KBM-7 (cell line): ENCODE results near the gene GLYATL1B.
A peak's percentile ranks its signal among the peaks of the same experiment; 100 is the strongest.

Experiments used
- DNase-seq: peaks from one replicate; pipeline ENCODE4 v3.0.0-alpha.2; 2015
- in situ Hi-C: fragments of 300-500 bp; cut with MboI; formaldehyde crosslinking; loops from 2 replicates; pipeline ENCODE4 v1.14.3; 2020; ENCODE audit warnings: low sequenced_read_pairs, low pct_unique_long_range_greater_than_20kb, mixed read lengths

The GLYATL1B gene

DNA sequence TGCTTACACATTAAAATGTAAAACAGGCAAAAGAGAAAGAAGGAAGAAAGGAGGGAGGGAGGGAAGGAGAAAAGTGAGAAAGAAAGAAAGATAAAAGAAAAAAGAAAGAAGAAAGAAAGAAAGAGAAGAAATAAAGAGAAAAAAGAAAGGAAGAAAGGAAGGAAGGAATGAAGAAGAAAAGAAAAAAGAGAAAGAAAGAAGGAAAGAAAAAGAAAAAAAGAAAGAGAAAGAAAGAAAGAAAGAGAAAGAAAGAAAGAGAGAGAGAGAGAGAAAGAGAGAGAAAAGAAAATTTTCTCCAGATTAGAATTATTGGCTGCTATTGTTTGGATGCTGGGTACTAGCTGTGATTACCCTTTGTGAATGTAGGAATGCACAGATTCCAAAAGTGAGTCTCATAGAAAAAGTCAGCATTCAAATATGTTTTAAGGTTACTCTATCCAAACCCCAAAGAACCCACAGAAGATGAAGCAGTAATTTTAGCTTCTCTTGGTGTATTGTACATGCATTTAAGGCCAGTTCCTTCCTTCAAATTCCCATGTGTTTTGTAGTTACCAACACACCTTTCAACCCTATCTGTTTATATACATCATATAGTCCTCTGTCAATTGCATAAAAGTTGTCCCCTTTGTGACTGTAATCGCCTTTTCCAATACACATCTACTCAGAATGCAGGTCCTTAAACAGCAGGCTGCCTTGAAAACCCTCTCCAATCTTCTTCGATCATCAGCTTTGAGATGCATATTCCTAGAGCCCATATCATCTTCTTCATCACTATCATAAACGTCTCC is 55.8 kb downstream of the GLYATL1B start:
- in situ Hi-C loops, result no loop called here
- DNase-seq, result no peak

DNA sequence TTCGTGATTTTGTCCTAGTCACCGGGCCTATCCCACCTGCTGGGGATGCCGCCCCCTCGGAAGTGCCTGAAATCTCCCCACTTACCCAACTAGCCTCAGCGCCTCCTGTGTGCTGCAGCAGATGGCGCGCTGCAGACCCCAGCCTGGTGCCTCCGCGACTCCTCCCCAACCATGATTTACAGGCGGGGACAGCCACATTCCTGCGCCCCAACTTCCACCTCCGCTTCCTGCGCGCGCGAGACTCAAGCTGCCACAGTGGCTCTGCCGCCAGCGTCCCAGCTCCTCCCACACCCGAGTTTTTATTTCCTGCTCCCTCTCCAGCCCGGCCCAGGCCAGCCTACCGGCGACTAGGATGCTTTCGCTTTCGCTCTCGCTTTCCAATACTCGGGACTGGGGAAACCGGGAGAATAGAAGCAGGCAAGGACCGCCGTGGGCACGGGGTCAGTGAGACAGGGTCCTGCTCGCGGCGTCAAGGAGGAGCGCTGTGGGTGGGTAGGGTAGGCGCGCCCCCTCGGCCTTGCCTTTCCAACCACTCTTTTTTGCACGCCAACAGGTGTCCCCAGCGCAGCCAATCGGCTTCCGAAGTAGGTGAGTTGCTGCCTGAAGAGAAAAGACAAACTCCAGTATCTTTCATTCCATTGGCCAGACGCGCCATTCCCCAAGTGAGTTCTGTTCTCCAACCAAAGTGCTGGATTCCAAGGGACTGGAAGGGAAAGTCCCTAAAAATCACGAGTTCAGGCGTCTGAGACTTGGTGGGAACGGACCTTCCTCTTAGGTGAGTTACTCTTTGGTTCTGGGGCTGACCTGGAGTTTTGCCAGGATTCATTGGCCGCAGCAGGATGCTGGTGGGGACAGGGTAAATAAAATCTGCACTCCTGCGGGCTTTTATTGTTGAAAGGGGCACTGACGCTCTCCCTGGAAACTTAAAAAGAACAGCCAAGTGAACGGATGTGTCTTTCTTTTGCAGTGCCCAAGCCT is 56.7 kb downstream of the GLYATL1B start, which contains the start of gene FAM111A:
Gene FAM111A, plus strand, starts transcription at position 327 of the 978 bp plus-strand sequence. CDS start 6,017 bp downstream, outside the sequence.
- in situ Hi-C loops, result no loop called here
- DNase-seq, result peak; percentile 89

DNA sequence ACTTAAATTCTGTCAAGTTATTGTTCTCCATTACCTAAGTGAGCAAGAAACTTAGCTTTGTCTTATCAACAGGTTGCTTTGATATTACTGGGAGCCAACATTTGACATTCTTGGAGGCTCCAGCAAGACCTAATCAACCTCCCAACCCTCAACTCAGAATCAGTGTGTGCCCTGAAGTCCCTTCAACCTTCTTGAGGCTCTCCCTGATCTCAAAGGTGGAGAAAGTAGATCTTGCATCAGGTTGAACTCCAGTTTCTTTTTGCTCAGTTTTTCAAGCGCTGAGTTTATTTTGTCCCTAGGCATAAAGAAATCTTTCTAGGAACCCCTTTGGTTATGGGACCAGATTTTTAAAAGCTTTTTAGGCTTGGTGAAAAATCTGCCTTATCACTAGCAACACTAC is 58.0 kb downstream of the GLYATL1B start:
- no peak for DNase-seq
- in situ Hi-C loops, result no loop called here
